ENCODE data around the gene MDFI. TPM values are rescaled to one million over a fixed set of nuclear protein-coding genes. Genes with fewer than 3 reads are reported as not detected.

The MDFI gene
- total RNA-seq, 1 donor from 2014 or later = 11.7 TPM

- no peak for DNase-seq
Measured at GRCh38 chr6:41634657-41635056, 3.6 kb upstream of the MDFI start.

- no peak for DNase-seq
Measured at GRCh38 chr6:41635365-41635764, 2.9 kb upstream of the MDFI start.

GRCh38 chr6:41636833-41637193 lies 1.5 kb upstream of the MDFI start:
- DNase-seq = no peak

GRCh38 chr6:41637194-41638001 lies 870 bp upstream of the MDFI start:
- DNase-seq = no peak

GRCh38 chr6:41638935-41639808 lies 904 bp downstream of the MDFI start:
- DNase-seq = no peak

GRCh38 chr6:41639809-41640371 lies 1.6 kb downstream of the MDFI start:
- DNase-seq = no peak

- DNase-seq = no peak
Measured at GRCh38 chr6:41640426-41640825, 2.2 kb downstream of the MDFI start.

- DNase-seq = no peak
Measured at GRCh38 chr6:41641352-41641925, 3.2 kb downstream of the MDFI start.

GRCh38 chr6:41642090-41642959 lies 4.1 kb downstream of the MDFI start:
- no peak for DNase-seq

GRCh38 chr6:41642960-41643898 lies 5.0 kb downstream of the MDFI start:
- DNase-seq = no peak

- DNase-seq = no peak
Measured at GRCh38 chr6:41643899-41644269, 5.6 kb downstream of the MDFI start.

- no peak for DNase-seq
Measured at GRCh38 chr6:41644297-41644879, 6.1 kb downstream of the MDFI start.

GRCh38 chr6:41645007-41645618 lies 6.8 kb downstream of the MDFI start:
- DNase-seq = no peak

- no peak for DNase-seq
Measured at GRCh38 chr6:41646026-41646795, 7.9 kb downstream of the MDFI start.

- no peak for DNase-seq
Measured at GRCh38 chr6:41647061-41647511, 8.8 kb downstream of the MDFI start.

GRCh38 chr6:41648070-41648585 lies 9.9 kb downstream of the MDFI start:
- DNase-seq = no peak

- no peak for DNase-seq
Measured at GRCh38 chr6:41648921-41649320, 10.7 kb downstream of the MDFI start.

GRCh38 chr6:41649596-41649995 lies 11.3 kb downstream of the MDFI start:
- no peak for DNase-seq

GRCh38 chr6:41650120-41650519 lies 11.9 kb downstream of the MDFI start:
- no peak for DNase-seq
